MM.1S (cell line): ENCODE measurements around the gene FOXO3.

ENCODE experiments used
- DNase-seq: peaks from one replicate; pipeline ENCODE4 v3.0.0-alpha.2; 2015
- H2AFZ ChIP-seq: fragments of 300-600 bp; sonication (generic); 2 replicates; pipeline ENCODE4 v1.6.0; 2016; ENCODE audit warnings: antibody characterized with exemption, low read length
- H3F3A ChIP-seq: fragments of 300-600 bp; sonication (generic); 2 replicates; pipeline ENCODE4 v1.6.1; 2016; ENCODE audit warnings: mild to moderate bottlenecking, antibody characterized with exemption, low read length, moderate library complexity, mixed read lengths; ENCODE audit not compliant: insufficient read depth
- H3K27ac ChIP-seq: fragments of 300-600 bp; sonication (generic); 2 replicates; pipeline ENCODE4 v1.5.1; 2016; ENCODE audit warnings: mild to moderate bottlenecking, low read length
- H3K27me3 ChIP-seq: fragments of 300-600 bp; sonication (generic); replicated peaks from 2 replicates; pipeline ENCODE4 v1.6.0; 2016; ENCODE audit warnings: low read length; ENCODE audit not compliant: insufficient read depth
- H3K36me3 ChIP-seq: fragments of 300-600 bp; sonication (generic); replicated peaks from 2 replicates; pipeline ENCODE4 v1.6.1; 2016; ENCODE audit warnings: mild to moderate bottlenecking, low read length, mixed read lengths; ENCODE audit not compliant: insufficient read depth
- H3K4me1 ChIP-seq: fragments of 300-600 bp; sonication (generic); 2 replicates; pipeline ENCODE4 v1.6.1; 2016; ENCODE audit warnings: low read length, mixed read lengths
- H3K4me2 ChIP-seq: fragments of 300-600 bp; sonication (generic); 2 replicates; pipeline ENCODE4 v1.6.0; 2016; ENCODE audit warnings: low read depth, low read length
- H3K4me3 ChIP-seq: fragments of 300-600 bp; sonication (generic); 2 replicates; pipeline ENCODE4 v1.5.1; 2016; ENCODE audit warnings: low read length, mixed read lengths
- H3K79me2 ChIP-seq: fragments of 300-600 bp; sonication (generic); 2 replicates; pipeline ENCODE4 v1.6.1; 2016; ENCODE audit warnings: mixed run types, low read length, mixed read lengths
- H3K9ac ChIP-seq: fragments of 300-600 bp; sonication (generic); 2 replicates; pipeline ENCODE4 v1.6.1; 2016; ENCODE audit warnings: low read length, mixed read lengths
- H3K9me2 ChIP-seq: fragments of 300-600 bp; sonication (generic); replicated peaks from 2 replicates; pipeline ENCODE4 v1.6.1; 2016; ENCODE audit warnings: mild to moderate bottlenecking, low read length, mixed read lengths; ENCODE audit not compliant: insufficient read depth
- H3K9me3 ChIP-seq: fragments of 300-600 bp; sonication (generic); replicated peaks from 2 replicates; pipeline ENCODE4 v1.6.1; 2016; ENCODE audit warnings: mild to moderate bottlenecking, low read length, mixed read lengths; ENCODE audit not compliant: insufficient read depth
- H4K20me1 ChIP-seq: fragments of 300-600 bp; sonication (generic); 2 replicates; pipeline ENCODE4 v1.6.1; 2016; ENCODE audit warnings: mild to moderate bottlenecking, low read length, moderate library complexity, mixed read lengths; ENCODE audit not compliant: insufficient read depth
- EZH2 ChIP-seq: fragments of 300-600 bp; sonication (generic); optimal IDR thresholded peaks from 2 replicates; pipeline ENCODE3; 2017; ENCODE audit warnings: low read depth, mild to moderate bottlenecking, antibody characterized with exemption, low read length, mixed read lengths
- EZH2phosphoT487 ChIP-seq: fragments of 300-600 bp; sonication (generic); IDR thresholded peaks from 2 replicates; pipeline ENCODE4 v1.6.1; 2018; ENCODE audit warnings: antibody characterized with exemption, low read length
- TF ChIP-seq, protein P1 (sequence below): fragments of 300-600 bp; sonication (generic); IDR thresholded peaks from 2 replicates; pipeline ENCODE4 v1.5.1; 2016; ENCODE audit warnings: antibody characterized with exemption, low read length, mixed read lengths

FOXO3 gene

GRCh38 chr6:108669673-108670072, 109.0 kb downstream of the FOXO3 start:
- DNase-seq, result peak; percentile 72
- Histone ChIP-seq H3K9me2 (no peaks in the 10 kb centered on the region), H3K9ac (peak overlapping the region; percentile 87), H3K79me2 (peaks cover 97% of the 10 kb centered on the region), H3K4me3 (peak overlapping the region; percentile 6), H3K27ac (peak overlapping the region; percentile 99), H3F3A (peaks cover 92% of the 10 kb centered on the region), H3K27me3 (no peaks in the 10 kb centered on the region), H3K36me3 (no peaks in the 10 kb centered on the region; the same call in 1 of the 2 replicates), H3K9me3 (no peaks in the 10 kb centered on the region), H2AFZ (no peak overlapping the region), H3K4me1 (peaks cover 92% of the 10 kb centered on the region), H3K4me2 (peak overlapping the region; percentile 68), H4K20me1 (no peaks in the 10 kb centered on the region)
- TF ChIP-seq EZH2, result no peak
- TF ChIP-seq EZH2phosphoT487, result no peak

- H3K4me2 ChIP-seq, result peak overlapping the region; percentile 68
- H3K79me2 ChIP-seq, result peaks cover 97% of the 10 kb centered on the region
- no peaks in the 10 kb centered on the region for H3K9me2 ChIP-seq
- H3K36me3 ChIP-seq, result no peaks in the 10 kb centered on the region; the same call in 1 of the 2 replicates
- H3F3A ChIP-seq, result peaks cover 83% of the 10 kb centered on the region
- H3K4me1 ChIP-seq, result peaks cover 92% of the 10 kb centered on the region
- H3K27ac ChIP-seq, result peak overlapping the region; percentile 99
- H3K4me3 ChIP-seq, result 0 out of 2 replicates have a peak overlapping the region, but pooled peaks have one; percentile 18
- no peak for TF ChIP-seq EZH2
- TF ChIP-seq EZH2phosphoT487, result no peak
- TF ChIP-seq, protein P1, sequence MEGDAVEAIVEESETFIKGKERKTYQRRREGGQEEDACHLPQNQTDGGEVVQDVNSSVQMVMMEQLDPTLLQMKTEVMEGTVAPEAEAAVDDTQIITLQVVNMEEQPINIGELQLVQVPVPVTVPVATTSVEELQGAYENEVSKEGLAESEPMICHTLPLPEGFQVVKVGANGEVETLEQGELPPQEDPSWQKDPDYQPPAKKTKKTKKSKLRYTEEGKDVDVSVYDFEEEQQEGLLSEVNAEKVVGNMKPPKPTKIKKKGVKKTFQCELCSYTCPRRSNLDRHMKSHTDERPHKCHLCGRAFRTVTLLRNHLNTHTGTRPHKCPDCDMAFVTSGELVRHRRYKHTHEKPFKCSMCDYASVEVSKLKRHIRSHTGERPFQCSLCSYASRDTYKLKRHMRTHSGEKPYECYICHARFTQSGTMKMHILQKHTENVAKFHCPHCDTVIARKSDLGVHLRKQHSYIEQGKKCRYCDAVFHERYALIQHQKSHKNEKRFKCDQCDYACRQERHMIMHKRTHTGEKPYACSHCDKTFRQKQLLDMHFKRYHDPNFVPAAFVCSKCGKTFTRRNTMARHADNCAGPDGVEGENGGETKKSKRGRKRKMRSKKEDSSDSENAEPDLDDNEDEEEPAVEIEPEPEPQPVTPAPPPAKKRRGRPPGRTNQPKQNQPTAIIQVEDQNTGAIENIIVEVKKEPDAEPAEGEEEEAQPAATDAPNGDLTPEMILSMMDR, result no peak
- no peaks in the 10 kb centered on the region for H3K9me3 ChIP-seq
- no peaks in the 10 kb centered on the region for H4K20me1 ChIP-seq
- no peaks in the 10 kb centered on the region for H3K27me3 ChIP-seq
- no peak overlapping the region for H2AFZ ChIP-seq
- H3K9ac ChIP-seq, result peak overlapping the region; percentile 87
- DNase-seq, result peak; percentile 46
These were observed 110.5 kb downstream of the FOXO3 start for GRCh38 chr6:108671175-108671574.

GRCh38 chr6:108671790-108672189, 111.1 kb downstream of the FOXO3 start:
- H3K9me3 ChIP-seq, result no peaks in the 10 kb centered on the region
- no peaks in the 10 kb centered on the region for H3K9me2 ChIP-seq
- H3F3A ChIP-seq, result peaks cover 84% of the 10 kb centered on the region
- peaks cover 95% of the 10 kb centered on the region for H3K4me1 ChIP-seq
- no peak overlapping the region for H3K4me3 ChIP-seq
- TF ChIP-seq EZH2 (no peak), EZH2phosphoT487 (no peak)
- TF ChIP-seq, protein P1, result no peak
- peak overlapping the region; percentile 99 for H3K27ac ChIP-seq
- H2AFZ ChIP-seq, result no peak overlapping the region
- no peaks in the 10 kb centered on the region for H4K20me1 ChIP-seq
- H3K4me2 ChIP-seq, result peak overlapping the region; percentile 68
- H3K36me3 ChIP-seq, result no peaks in the 10 kb centered on the region; the same call in 1 of the 2 replicates
- no peaks in the 10 kb centered on the region for H3K27me3 ChIP-seq
- DNase-seq, result no peak
- H3K9ac ChIP-seq, result peak overlapping the region; percentile 87
- H3K79me2 ChIP-seq, result peaks cover 97% of the 10 kb centered on the region

DNA sequence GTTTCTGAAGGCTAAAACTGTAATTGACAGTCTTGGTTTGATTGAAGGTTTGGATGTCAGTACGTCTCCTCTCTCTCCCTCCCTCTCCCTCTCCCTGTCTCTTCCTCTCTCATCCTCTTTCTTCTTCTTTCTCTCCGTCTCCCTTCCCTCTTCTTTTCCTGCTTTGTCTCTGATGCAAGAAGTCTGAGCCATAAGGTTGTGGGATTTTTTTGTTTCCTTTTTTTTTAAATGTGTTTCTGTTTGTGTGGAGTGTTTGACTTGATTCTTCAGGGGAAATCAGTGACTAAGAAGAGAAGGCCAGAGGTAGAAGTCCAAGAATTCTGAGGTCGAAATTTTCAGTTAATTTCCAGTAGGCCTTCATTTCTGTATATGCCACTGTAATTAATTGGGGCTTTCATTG, 111.9 kb downstream of the FOXO3 start:
- peaks cover 83% of the 10 kb centered on the region for H3F3A ChIP-seq
- H3K9me3 ChIP-seq, result no peaks in the 10 kb centered on the region
- H4K20me1 ChIP-seq, result no peaks in the 10 kb centered on the region
- H3K4me3 ChIP-seq, result 0 out of 2 replicates have a peak overlapping the region, but pooled peaks have one; percentile 10
- peak overlapping the region; percentile 99 for H3K27ac ChIP-seq
- H2AFZ ChIP-seq, result no peak overlapping the region
- peaks cover 95% of the 10 kb centered on the region for H3K4me1 ChIP-seq
- peaks cover 3% of the 10 kb centered on the region; the same call in 1 of the 2 replicates for H3K36me3 ChIP-seq
- peak overlapping the region; percentile 68 for H3K4me2 ChIP-seq
- no peaks in the 10 kb centered on the region for H3K27me3 ChIP-seq
- H3K9me2 ChIP-seq, result no peaks in the 10 kb centered on the region
- H3K79me2 ChIP-seq, result peaks cover 97% of the 10 kb centered on the region
- H3K9ac ChIP-seq, result peak overlapping the region; percentile 87
- TF ChIP-seq, protein P1, result no peak
- no peak for TF ChIP-seq EZH2
- no peak for TF ChIP-seq EZH2phosphoT487
- DNase-seq, result peak; percentile 17
